ENCODE data around the gene TNNI2.

DNA sequence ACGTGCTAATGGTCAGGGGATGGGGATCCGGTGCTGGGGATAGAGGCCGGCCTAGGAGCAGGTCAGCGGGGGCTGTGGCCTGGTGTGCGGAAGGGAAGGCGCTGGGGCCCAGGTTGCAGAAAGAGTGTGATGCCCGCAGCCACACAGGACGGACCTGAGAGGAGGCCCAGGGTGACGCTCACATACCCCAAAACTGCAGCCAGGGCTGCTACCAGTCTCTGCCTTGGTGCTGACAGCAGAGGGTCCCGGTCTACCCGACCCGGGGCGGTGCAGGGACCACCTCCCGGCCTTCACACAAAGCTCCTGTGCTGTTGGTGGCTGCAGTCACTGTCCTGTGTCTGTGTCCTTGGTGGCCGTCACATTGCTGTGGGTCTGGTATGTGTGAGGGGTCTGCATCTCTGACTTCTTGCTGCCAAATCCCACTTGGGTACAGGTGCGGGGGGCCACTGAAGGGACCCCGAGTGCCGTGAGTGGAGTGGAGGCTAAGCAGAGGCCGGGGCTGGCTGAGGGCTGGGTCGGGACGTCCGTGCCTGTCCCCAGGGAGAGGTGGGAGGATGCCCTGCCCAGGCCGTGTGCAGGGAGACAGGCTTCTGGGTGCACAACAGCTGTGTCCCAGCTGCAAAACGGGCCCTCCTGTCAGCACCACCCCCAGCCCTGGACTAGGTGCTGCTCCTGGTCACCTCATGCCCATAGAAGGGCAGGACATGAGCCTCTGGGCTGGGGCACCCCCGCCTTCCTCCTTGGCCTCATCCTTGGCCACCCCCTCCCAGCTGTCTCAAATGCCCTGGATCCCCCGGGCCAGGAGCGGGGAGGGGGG lies 15.6 kb downstream of the TNNI2 start:
- no peak for TF ChIP-seq POLR2A (IDR thresholded peaks at IDR 0.05)
- TF ChIP-seq, protein P1, sequence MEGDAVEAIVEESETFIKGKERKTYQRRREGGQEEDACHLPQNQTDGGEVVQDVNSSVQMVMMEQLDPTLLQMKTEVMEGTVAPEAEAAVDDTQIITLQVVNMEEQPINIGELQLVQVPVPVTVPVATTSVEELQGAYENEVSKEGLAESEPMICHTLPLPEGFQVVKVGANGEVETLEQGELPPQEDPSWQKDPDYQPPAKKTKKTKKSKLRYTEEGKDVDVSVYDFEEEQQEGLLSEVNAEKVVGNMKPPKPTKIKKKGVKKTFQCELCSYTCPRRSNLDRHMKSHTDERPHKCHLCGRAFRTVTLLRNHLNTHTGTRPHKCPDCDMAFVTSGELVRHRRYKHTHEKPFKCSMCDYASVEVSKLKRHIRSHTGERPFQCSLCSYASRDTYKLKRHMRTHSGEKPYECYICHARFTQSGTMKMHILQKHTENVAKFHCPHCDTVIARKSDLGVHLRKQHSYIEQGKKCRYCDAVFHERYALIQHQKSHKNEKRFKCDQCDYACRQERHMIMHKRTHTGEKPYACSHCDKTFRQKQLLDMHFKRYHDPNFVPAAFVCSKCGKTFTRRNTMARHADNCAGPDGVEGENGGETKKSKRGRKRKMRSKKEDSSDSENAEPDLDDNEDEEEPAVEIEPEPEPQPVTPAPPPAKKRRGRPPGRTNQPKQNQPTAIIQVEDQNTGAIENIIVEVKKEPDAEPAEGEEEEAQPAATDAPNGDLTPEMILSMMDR (IDR thresholded peaks at IDR 0.05) = no peak
